ENCODE results near the gene AQP12A.

- TF ChIP-seq CTCF (conservative IDR thresholded peaks at IDR 0.05; ENCODE audit: low read depth, low read length) (no peak), EZH2phosphoT487 (IDR thresholded peaks at IDR 0.05; ENCODE audit: borderline replicate concordance, low read length) (no peak)
Observed at GRCh38 chr2:240711296-240711695, 19.6 kb downstream of the AQP12A start.
